OCI-LY3 (cell line): Measurements from ENCODE around the gene ALOX12B.
"Not testable (repeated sequence)": the region's sequence is repeated elsewhere in the genome, so short reads cannot be mapped to it uniquely, and the experiment has no call there.

Source experiments
- H2AFZ ChIP-seq: fragments of 200-600, 300-600 bp; shearing (Covaris generic); 2 replicates; pipeline ENCODE4 v1.6.0; 2014; ENCODE audit warnings: antibody characterized with exemption, low read depth, low read length
- H3K27ac ChIP-seq: fragments of 200-600, 300-600 bp; sonication (generic); 2 replicates; pipeline ENCODE4 v1.5.1; 2014; ENCODE audit warnings: mild to moderate bottlenecking, low read length, moderate library complexity, mixed read lengths
- H3K27me3 ChIP-seq: fragments of 200-600, 300-600 bp; sonication (generic); 2 replicates; pipeline ENCODE4 v1.6.1; 2014; ENCODE audit warnings: low read depth, low read length, mixed read lengths
- H3K36me3 ChIP-seq: fragments of 200-600, 300-600 bp; sonication (generic); replicated peaks from 2 replicates; pipeline ENCODE3; 2014; ENCODE audit warnings: low read depth, low read length, mixed read lengths
- H3K4me1 ChIP-seq: fragments of 300-600, 200-600 bp; sonication (generic); 2 replicates; pipeline ENCODE4 v1.6.1; 2014; ENCODE audit warnings: low read length, mixed read lengths
- H3K4me2 ChIP-seq: fragments of 200-600, 300-600 bp; sonication (generic); 2 replicates; pipeline ENCODE4 v1.6.1; 2014; ENCODE audit warnings: low read length, mixed read lengths
- H3K4me3 ChIP-seq: fragments of 300-600, 200-600 bp; sonication (generic); 2 replicates; pipeline ENCODE4 v1.5.1; 2014; ENCODE audit warnings: antibody characterized with exemption, mild to moderate bottlenecking, low read length, moderate library complexity
- H3K79me2 ChIP-seq: fragments of 300-600, 200-600 bp; shearing (Covaris generic); 2 replicates; pipeline ENCODE4 v1.6.1; 2014; ENCODE audit warnings: mild to moderate bottlenecking, low read length, mixed read lengths
- H3K9ac ChIP-seq: fragments of 300-600, 200-600 bp; shearing (Covaris generic); 2 replicates; pipeline ENCODE4 v1.6.0; 2014; ENCODE audit warnings: mild to moderate bottlenecking, low read length, moderate library complexity
- H3K9me3 ChIP-seq: fragments of 200-600, 300-600 bp; shearing (Covaris generic); 2 replicates; pipeline ENCODE4 v1.6.1; 2014; ENCODE audit warnings: low read length, mixed read lengths; ENCODE audit not compliant: insufficient read depth
- H4K20me1 ChIP-seq: fragments of 200-600, 300-600 bp; sonication (generic); 2 replicates; pipeline ENCODE4 v1.6.1; 2016; ENCODE audit warnings: low read length, mixed read lengths; ENCODE audit not compliant: insufficient read depth
- CTCF ChIP-seq: fragments of 200-600, 300-600 bp; sonication (generic); IDR thresholded peaks from 2 replicates; pipeline ENCODE4 v1.5.1; 2014; ENCODE audit warnings: antibody characterized with exemption, low read length, low read depth
- EZH2phosphoT487 ChIP-seq: fragments of 200-600 bp; shearing (Covaris generic); IDR thresholded peaks from 2 replicates; pipeline ENCODE4 v1.6.1; 2018; ENCODE audit warnings: antibody characterized with exemption, mixed run types, low read depth

The ALOX12B gene

GRCh38 chr17:8109661-8110455, 22.3 kb upstream of the ALOX12B start:
- TF ChIP-seq CTCF (peak; percentile 78), EZH2phosphoT487 (no peak)
- Histone ChIP-seq H3K79me2 (no peaks in the 10 kb centered on the region), H3K9me3 (no peaks in the 10 kb centered on the region), H3K27ac (no peak overlapping the region), H4K20me1 (no peaks in the 10 kb centered on the region), H3K4me2 (peak overlapping the region; percentile 100), H3K9ac (peak overlapping the region; percentile 36; the same call in 1 of the 2 replicates), H3K27me3 (peaks cover 17% of the 10 kb centered on the region), H3K36me3 (no peaks in the 10 kb centered on the region), H3K4me3 (peak overlapping the region; percentile 92), H3K4me1 (no peaks in the 10 kb centered on the region), H2AFZ (peak overlapping the region; percentile 97)

GRCh38 chr17:8108972-8109660, 21.6 kb upstream of the ALOX12B start:
- peaks cover 13% of the 10 kb centered on the region for H3K27me3 ChIP-seq
- peak overlapping the region; percentile 100 for H3K4me2 ChIP-seq
- TF ChIP-seq CTCF (no peak), EZH2phosphoT487 (no peak)
- no peak overlapping the region for H3K9ac ChIP-seq
- peak overlapping the region; percentile 92; the same call in 1 of the 2 replicates for H3K4me3 ChIP-seq
- H4K20me1 ChIP-seq, result no peaks in the 10 kb centered on the region
- H3K79me2 ChIP-seq, result no peaks in the 10 kb centered on the region
- H2AFZ ChIP-seq, result no peak overlapping the region
- H3K9me3 ChIP-seq, result no peaks in the 10 kb centered on the region
- no peak overlapping the region for H3K27ac ChIP-seq
- no peaks in the 10 kb centered on the region for H3K4me1 ChIP-seq
- no peaks in the 10 kb centered on the region for H3K36me3 ChIP-seq

GRCh38 chr17:8106980-8107379, 19.5 kb upstream of the ALOX12B start:
- H3K27me3 ChIP-seq, H3K36me3 ChIP-seq, H3K79me2 ChIP-seq, H3K9ac ChIP-seq, H3K27ac ChIP-seq, H3K9me3 ChIP-seq, H3K4me2 ChIP-seq, H3K4me3 ChIP-seq, H3K4me1 ChIP-seq, H4K20me1 ChIP-seq, H2AFZ ChIP-seq: not testable (repeated sequence)

- H4K20me1 ChIP-seq, result no peaks in the 10 kb centered on the region
- H2AFZ ChIP-seq, result no peak overlapping the region
- no peak overlapping the region for H3K27ac ChIP-seq
- H3K79me2 ChIP-seq, result no peaks in the 10 kb centered on the region
- no peak overlapping the region for H3K4me2 ChIP-seq
- H3K4me3 ChIP-seq, result no peak overlapping the region
- no peaks in the 10 kb centered on the region for H3K36me3 ChIP-seq
- no peaks in the 10 kb centered on the region for H3K27me3 ChIP-seq
- TF ChIP-seq CTCF (no peak), EZH2phosphoT487 (no peak)
- no peak overlapping the region for H3K9ac ChIP-seq
- no peaks in the 10 kb centered on the region for H3K4me1 ChIP-seq
- no peaks in the 10 kb centered on the region for H3K9me3 ChIP-seq
Measured at GRCh38 chr17:8105957-8106398, 18.5 kb upstream of the ALOX12B start.
